GM12878 (cell line): ENCODE results near the gene LRRC75A. TPM values are rescaled to one million over a fixed set of nuclear protein-coding genes. Genes with fewer than 3 reads are reported as not detected.

Source experiments
- ATAC-seq: fragments of 200-7000 bp; cut with Tn5 transposase; 3 replicates; pipeline ENCODE4 v1.9.1; 2020; ENCODE audit warnings: mild to moderate bottlenecking, moderate library complexity
- BruUV-seq: library from RNA; stranded (reverse); fragments of 400-500 nt; replicated peaks from 2 replicates; lab custom pipeline; 2021; lab: Mats Ljungman, UMichigan
- CTCF ChIA-PET: fragments of 300-600 bp; sonication (Branson Sonifier 250); formaldehyde crosslinking; extraction: SDS; loops from one replicate; lab custom pipeline; 2021; ENCODE audit warnings: inconsistent platforms; lab: Yijun Ruan, JAX
- POLR2A ChIA-PET: fragments of 350-600 bp; formaldehyde crosslinking; extraction: SDS; loops from one replicate; lab custom pipeline; 2021; ENCODE audit warnings: inconsistent platforms; lab: Charles Lee
- RAD21 ChIA-PET: fragments of 300-600 bp; sonication (Branson Sonifier 250); formaldehyde crosslinking; loops from one replicate; lab custom pipeline; 2023; ENCODE audit warnings: antibody characterized with exemption; ENCODE audit not compliant: unreplicated experiment; lab: Charles Lee
- SMC1A ChIA-PET: fragments of 300-600 bp; sonication (Branson Sonifier 250); formaldehyde crosslinking; loops from one replicate; lab custom pipeline; 2023; ENCODE audit not compliant: unreplicated experiment, uncharacterized antibody; lab: Charles Lee
- DNase-seq: peaks from one replicate; pipeline ENCODE4 v3.0.0-alpha.2; 2011; ENCODE audit warnings: low read depth, low spot score
- FAIRE-seq: peaks from 3 replicates; lab custom pipeline; 2011; peaks lifted over from hg19 to GRCh38; lab: Jason Lieb, UNC
- H2AFZ ChIP-seq: 2 replicates; pipeline ENCODE4 v1.6.0; 2011; ENCODE audit warnings: low read depth, low read length, control low read depth; ENCODE audit not compliant: control insufficient read depth
- H3K27ac ChIP-seq: 2 replicates; pipeline ENCODE4 v1.5.1; 2011; ENCODE audit warnings: control low read depth; ENCODE audit not compliant: control insufficient read depth, insufficient read depth
- H3K27me3 ChIP-seq, 2 experiments: replicated peaks in 1 of 2; 2 replicates each; pipeline versions ENCODE4 v1.6.0 to v1.6.1; 2011; ENCODE audit warnings: low read length in 1 of 2; ENCODE audit not compliant: control insufficient read depth in 2 of 2, insufficient read depth in 2 of 2
- H3K36me3 ChIP-seq, 2 experiments: 2 replicates each; pipeline ENCODE4 v1.5.1; 2011; ENCODE audit warnings: low read length in 1 of 2; ENCODE audit not compliant: control insufficient read depth in 2 of 2, insufficient read depth in 2 of 2
- H3K4me1 ChIP-seq: 2 replicates; pipeline ENCODE4 v1.6.1; 2011; ENCODE audit warnings: mild to moderate bottlenecking, low read length, moderate library complexity, mixed read lengths; ENCODE audit not compliant: control insufficient read depth, insufficient read depth
- H3K4me2 ChIP-seq: 2 replicates; pipeline ENCODE4 v1.6.0; 2011; ENCODE audit warnings: control low read depth; ENCODE audit not compliant: control insufficient read depth, insufficient read depth
- H3K4me3 ChIP-seq: fragments of 200-600 bp; sonication (generic); 2 replicates; pipeline ENCODE4 v1.5.1; 2016
- H3K79me2 ChIP-seq: 2 replicates; pipeline ENCODE4 v1.6.0; 2011; ENCODE audit warnings: low read length; ENCODE audit not compliant: control insufficient read depth, insufficient read depth
- H3K9ac ChIP-seq: 2 replicates; pipeline ENCODE4 v1.8.0; 2011; ENCODE audit warnings: low read length, control low read depth, mixed read lengths; ENCODE audit not compliant: control insufficient read depth, insufficient read depth
- H3K9me3 ChIP-seq: replicated peaks from 3 replicates; pipeline ENCODE4 v1.5.1; 2011; ENCODE audit warnings: mild to moderate bottlenecking, low read length; ENCODE audit not compliant: control insufficient read depth, insufficient read depth
- H4K20me1 ChIP-seq: 2 replicates; pipeline ENCODE4 v1.6.0; 2011; ENCODE audit not compliant: control insufficient read depth, insufficient read depth
- EGR1 ChIP-seq, 2 experiments: IDR thresholded peaks; 1 replicate in 1 of 2; 2 replicates in 1 of 2; pipeline ENCODE4 v1.6.1; 2011 to 2012; ENCODE audit warnings: low read depth in 2 of 2, low read length in 2 of 2, borderline replicate concordance in 1 of 2, mild to moderate bottlenecking in 1 of 2, moderate library complexity in 1 of 2
- FOXK2 ChIP-seq: fragments of 450-650 bp; IDR thresholded peaks from 2 replicates; pipeline ENCODE4 v1.6.1; 2017; ENCODE audit warnings: mild to moderate bottlenecking, moderate library complexity
- NBN ChIP-seq: fragments of 450-650 bp; IDR thresholded peaks from 2 replicates; pipeline ENCODE4 v1.6.1; 2016
- NFXL1 ChIP-seq: fragments of 450-650 bp; IDR thresholded peaks from 2 replicates; pipeline ENCODE4 v1.6.1; 2017; ENCODE audit warnings: antibody characterized with exemption, mild to moderate bottlenecking, borderline replicate concordance
- NR2F1 ChIP-seq: fragments of 450-650 bp; conservative IDR thresholded peaks from 2 replicates; pipeline ENCODE4 v1.6.1; 2017; ENCODE audit warnings: mild to moderate bottlenecking
- POLR2AphosphoS2 ChIP-seq: IDR thresholded peaks from 2 replicates; pipeline ENCODE4 v1.6.1; 2011; ENCODE audit warnings: low read depth, mild to moderate bottlenecking, low read length, improper control_type of control experiment, moderate library complexity
- RB1 ChIP-seq: fragments of 450-650 bp; formaldehyde crosslinking; IDR thresholded peaks from 2 replicates; pipeline ENCODE4 v1.6.1; 2017; ENCODE audit warnings: mild to moderate bottlenecking, borderline replicate concordance
- RBBP5 ChIP-seq: fragments of 200-600 bp; sonication (generic); conservative IDR thresholded peaks from 2 replicates; pipeline ENCODE4 v1.6.1; 2016
- RFX5 ChIP-seq: IDR thresholded peaks from 2 replicates; pipeline ENCODE4 v1.6.1; 2011; ENCODE audit warnings: low read depth, low read length, improper control_type of control experiment
- RUNX3 ChIP-seq: IDR thresholded peaks from 2 replicates; pipeline ENCODE4 v1.6.1; 2012; ENCODE audit warnings: low read length, inconsistent platforms
- SKIL ChIP-seq: fragments of 450-650 bp; IDR thresholded peaks from 2 replicates; pipeline ENCODE4 v1.6.1; 2017; ENCODE audit warnings: mild to moderate bottlenecking, low read depth, inconsistent platforms; ENCODE audit not compliant: poor library complexity, severe bottlenecking
- TCF7 ChIP-seq: IDR thresholded peaks from 2 replicates; pipeline ENCODE4 v1.6.1; 2014; ENCODE audit warnings: antibody characterized with exemption, borderline replicate concordance
- WGBS: methylation state at CpG from one replicate; pipeline ENCODE4 v1.1.6; 2016; ENCODE audit warnings: low lambda C conversion rate; ENCODE audit not compliant: insufficient replicate concordance, insufficient coverage; ENCODE audit errors: missing lambda C conversion rate; 5-methylcytosine and 5-hydroxymethylcytosine counted together
- in situ Hi-C: fragments of 300-500 bp; cut with MboI; formaldehyde crosslinking; loops from 9 replicates; pipeline ENCODE4 v1.14.3; 2018; ENCODE audit warnings: mixed read lengths
- intact Hi-C: fragments of 100-400 bp; cut with micrococcal nuclease; formaldehyde crosslinking; loops from one replicate; pipeline ENCODE4 v1.14.2; 2022; ENCODE audit not compliant: unreplicated experiment
- polyA plus RNA-seq, 11 experiments: library from polyadenylated mRNA; depleted of rRNA in 4 of 11; unstranded in 6 of 11; stranded (reverse) in 5 of 11; fragments of >200 nt; fragmentation: Nextera tagmentation in 4 of 11; fragmentation: Illumina TruSeq in 1 of 11; extraction: Ambion mirVana in 4 of 11; extraction: Trizol in 1 of 11; gene quantifications; 1 replicate in 1 of 11; 2 replicates in 10 of 11; pipeline versions ENCODE4 v1.2.1 to v1.2.3, GENCODE V29; 2011 to 2016; ENCODE audit warnings: inconsistent platforms in 2 of 11, missing spikeins in 2 of 11, low read depth in 1 of 11
- total RNA-seq, 4 experiments: library from RNA; depleted of rRNA in 3 of 4; stranded (reverse); fragments of >200 nt in 3 of 4; fragmentation: Illumina TruSeq in 1 of 4; extraction: Trizol in 1 of 4; gene quantifications; 2 replicates each; pipeline versions ENCODE4 v1.2.1 to v1.2.3, GENCODE V29; 2013 to 2021

The LRRC75A gene
- total and polyA plus RNA-seq, 10 of the 15 experiments (the other 5 are each of a cell fraction or from before 2014, with no cell fraction given), result 0.01 to 1.3 (median 0.09) TPM; not detected in 2

GRCh38 chr17:16495980-16496819, 4.2 kb upstream of the LRRC75A start:
- SMC1A ChIA-PET, result interaction anchor here (1.1 to 1.3 kb wide), 3 partner anchors 21 to 132 kb away, joined by 3 to 4 read pairs (median 3); no protein-coding TSS in a partner anchor
- no peak overlapping the region for H3K9ac ChIP-seq

More at GRCh38 chr17:16495980-16496819, 4.2 kb upstream of the LRRC75A start:
- H3K4me3 ChIP-seq, result no peak overlapping the region
- no peak overlapping the region for H2AFZ ChIP-seq
- TF ChIP-seq NR2F1 (no peak), RFX5 (no peak), RBBP5 (no peak), SKIL (no peak), NFXL1 (no peak), POLR2AphosphoS2 (no peak), EGR1 (IDR thresholded peaks at IDR 0.05; ENCODE audit: borderline replicate concordance in 1 of 2, low read depth in 2 of 2, low read length in 2 of 2) (no peak), FOXK2 (no peak), RUNX3 (no peak), RB1 (no peak), NBN (no peak), TCF7 (no peak)
- no peak for ATAC-seq
- H3K9me3 ChIP-seq, result no peaks in the 10 kb centered on the region
- CTCF ChIA-PET, result interaction anchor here (1.1 to 2.4 kb wide), 3 partner anchors 21 to 132 kb away, joined by 3 to 9 read pairs (median 3); no protein-coding TSS in a partner anchor
- H3K27ac ChIP-seq, result no peak overlapping the region
- BruUV-seq, result no TSS peak
- no peak for FAIRE-seq
- RAD21 ChIA-PET, result no interaction called here
- no peak overlapping the region for H3K4me2 ChIP-seq
- H3K36me3 ChIP-seq, result no peaks in the 10 kb centered on the region
- no peaks in the 10 kb centered on the region for H4K20me1 ChIP-seq
- WGBS, result 46% methylated on average over 12 of the region's 12 CpGs
- intact Hi-C loops (no loop called here), in situ Hi-C loops (no loop called here)
- no peak for DNase-seq
- H3K79me2 ChIP-seq, result no peaks in the 10 kb centered on the region
- no peaks in the 10 kb centered on the region for H3K4me1 ChIP-seq
- peaks cover 2 to 7% of the 10 kb centered on the region in 2 experiments; a peak in 3 of 4 replicates for H3K27me3 ChIP-seq
- POLR2A ChIA-PET, result no interaction called here
